Activated naive CD4-positive, alpha-beta T cell treated with anti-CD3 and anti-CD28 coated beads, Interleukin-2, amount 50 U/mL, for 24 hours (primary cell): ENCODE data around the gene SEMA4C.

ENCODE experiments used
- H3K27ac Mint-ChIP-seq: one replicate; pipeline ENCODE4 v1.8.0; 2021; ENCODE audit warnings: mild to moderate bottlenecking, mixed read lengths
- H3K27me3 Mint-ChIP-seq: one replicate; pipeline ENCODE4 v1.8.0; 2021; ENCODE audit warnings: mixed read lengths
- H3K36me3 Mint-ChIP-seq: one replicate; pipeline ENCODE4 v1.8.0; 2021; ENCODE audit warnings: mixed read lengths
- H3K4me1 Mint-ChIP-seq: one replicate; pipeline ENCODE4 v1.8.0; 2021; ENCODE audit warnings: mixed read lengths
- H3K4me3 Mint-ChIP-seq: one replicate; pipeline ENCODE4 v1.8.0; 2021; ENCODE audit warnings: mild to moderate bottlenecking, mixed read lengths
- H3K9me3 Mint-ChIP-seq: one replicate; pipeline ENCODE4 v1.8.0; 2021; ENCODE audit warnings: mixed read lengths

SEMA4C gene

GRCh38 chr2:96815326-96816126, 54.4 kb downstream of the SEMA4C start:
- peaks cover 2% of the 10 kb centered on the region for H3K36me3 Mint-ChIP-seq
- H3K9me3 Mint-ChIP-seq = no peaks in the 10 kb centered on the region
- H3K4me1 Mint-ChIP-seq = peaks cover 45% of the 10 kb centered on the region
- peak overlapping the region; percentile 76 for H3K27ac Mint-ChIP-seq
- H3K4me3 Mint-ChIP-seq = peak overlapping the region; percentile 87
- H3K27me3 Mint-ChIP-seq = no peaks in the 10 kb centered on the region

- no peak overlapping the region for H3K27ac Mint-ChIP-seq
- peaks cover 26% of the 10 kb centered on the region for H3K4me1 Mint-ChIP-seq
- no peaks in the 10 kb centered on the region for H3K9me3 Mint-ChIP-seq
- H3K4me3 Mint-ChIP-seq = no peak overlapping the region
- H3K27me3 Mint-ChIP-seq = no peaks in the 10 kb centered on the region
- peaks cover 2% of the 10 kb centered on the region for H3K36me3 Mint-ChIP-seq
Observed at GRCh38 chr2:96813656-96814055, 56.2 kb downstream of the SEMA4C start.

- peaks cover 27% of the 10 kb centered on the region for H3K4me1 Mint-ChIP-seq
- no peak overlapping the region for H3K4me3 Mint-ChIP-seq
- no peak overlapping the region for H3K27ac Mint-ChIP-seq
- no peaks in the 10 kb centered on the region for H3K9me3 Mint-ChIP-seq
- H3K36me3 Mint-ChIP-seq = no peaks in the 10 kb centered on the region
- H3K27me3 Mint-ChIP-seq = no peaks in the 10 kb centered on the region
Observed at GRCh38 chr2:96811917-96812316, 58.0 kb downstream of the SEMA4C start.

- no peak overlapping the region for H3K27ac Mint-ChIP-seq
- H3K4me1 Mint-ChIP-seq = peaks cover 36% of the 10 kb centered on the region
Observed at GRCh38 chr2:96810783-96811192, 59.1 kb downstream of the SEMA4C start.

GRCh38 chr2:96809951-96810782, 59.7 kb downstream of the SEMA4C start:
- Mint-ChIP-seq H3K4me3 (no peak overlapping the region), H3K27me3 (no peaks in the 10 kb centered on the region), H3K9me3 (no peaks in the 10 kb centered on the region), H3K27ac (no peak overlapping the region), H3K36me3 (no peaks in the 10 kb centered on the region), H3K4me1 (peaks cover 32% of the 10 kb centered on the region)

More at GRCh38 chr2:96810783-96811192, 59.1 kb downstream of the SEMA4C start:
- Mint-ChIP-seq H3K27me3 (no peaks in the 10 kb centered on the region), H3K36me3 (no peaks in the 10 kb centered on the region), H3K4me3 (no peak overlapping the region), H3K9me3 (no peaks in the 10 kb centered on the region)
